ENCODE measurements around the gene ANKRD40CL.
"Not testable (repeated sequence)": the region's sequence is repeated elsewhere in the genome, so short reads cannot be mapped to it uniquely, and the experiment has no call there.

Gene ANKRD40CL

GRCh38 chr17:50758524-50758923 is 8.8 kb downstream of the ANKRD40CL start:
- no peak for DNase-seq

GRCh38 chr17:50754521-50754920 is 12.8 kb downstream of the ANKRD40CL start:
- DNase-seq: no peak

- DNase-seq: no peak
Measured at GRCh38 chr17:50749245-50749644, 18.1 kb downstream of the ANKRD40CL start.

GRCh38 chr17:50745631-50746030 is 21.7 kb downstream of the ANKRD40CL start:
- no peak for DNase-seq

GRCh38 chr17:50739098-50739497 is 28.2 kb downstream of the ANKRD40CL start:
- no peak for DNase-seq

- peak; percentile 32 for DNase-seq
Measured at GRCh38 chr17:50737118-50737698, 30.1 kb downstream of the ANKRD40CL start.

- DNase-seq: no peak
Measured at GRCh38 chr17:50735287-50735686, 32.0 kb downstream of the ANKRD40CL start.

- DNase-seq: no peak
Measured at GRCh38 chr17:50731575-50732460, 35.5 kb downstream of the ANKRD40CL start.

GRCh38 chr17:50728881-50729765 is 38.2 kb downstream of the ANKRD40CL start:
- DNase-seq: no peak

GRCh38 chr17:50728112-50728429 is 39.2 kb downstream of the ANKRD40CL start:
- no peak for DNase-seq

GRCh38 chr17:50725769-50726655 is 41.3 kb downstream of the ANKRD40CL start:
- no peak for DNase-seq

GRCh38 chr17:50724622-50725021 is 42.7 kb downstream of the ANKRD40CL start:
- DNase-seq: not testable (repeated sequence)

- no peak for DNase-seq
Measured at GRCh38 chr17:50722746-50723145, 44.6 kb downstream of the ANKRD40CL start.

GRCh38 chr17:50721194-50722010 is 45.9 kb downstream of the ANKRD40CL start:
- no peak for DNase-seq

- no peak for DNase-seq
Measured at GRCh38 chr17:50719924-50720794, 47.2 kb downstream of the ANKRD40CL start.

GRCh38 chr17:50719144-50719923 is 48.0 kb downstream of the ANKRD40CL start, which contains the start of gene LUC7L3:
Gene LUC7L3, plus strand, starts transcription at chr17:50719603. Its CDS starts 130 bp downstream, at chr17:50719733.
- peak; percentile 96 for DNase-seq

GRCh38 chr17:50715471-50715870 is 51.8 kb downstream of the ANKRD40CL start:
- no peak for DNase-seq

- no peak for DNase-seq
Measured at GRCh38 chr17:50712641-50713040, 54.7 kb downstream of the ANKRD40CL start.

Data from activated CD4-positive, alpha-beta T cell treated with anti-CD3 and anti-CD28 coated beads for 48 hours (primary cell).